HG02981 (cell line): Measurements from ENCODE around the gene PEX1.
"Not testable (repeated sequence)": the region's sequence is repeated elsewhere in the genome, so short reads cannot be mapped to it uniquely, and the experiment has no call there.

Experiments
- ATAC-seq: cut with Tn5 transposase; IDR thresholded peaks from one replicate; pipeline ENCODE4 v1.9.1; 2021; ENCODE audit warnings: mild to moderate bottlenecking, moderate library complexity; ENCODE audit not compliant: unreplicated experiment

The PEX1 gene

DNA sequence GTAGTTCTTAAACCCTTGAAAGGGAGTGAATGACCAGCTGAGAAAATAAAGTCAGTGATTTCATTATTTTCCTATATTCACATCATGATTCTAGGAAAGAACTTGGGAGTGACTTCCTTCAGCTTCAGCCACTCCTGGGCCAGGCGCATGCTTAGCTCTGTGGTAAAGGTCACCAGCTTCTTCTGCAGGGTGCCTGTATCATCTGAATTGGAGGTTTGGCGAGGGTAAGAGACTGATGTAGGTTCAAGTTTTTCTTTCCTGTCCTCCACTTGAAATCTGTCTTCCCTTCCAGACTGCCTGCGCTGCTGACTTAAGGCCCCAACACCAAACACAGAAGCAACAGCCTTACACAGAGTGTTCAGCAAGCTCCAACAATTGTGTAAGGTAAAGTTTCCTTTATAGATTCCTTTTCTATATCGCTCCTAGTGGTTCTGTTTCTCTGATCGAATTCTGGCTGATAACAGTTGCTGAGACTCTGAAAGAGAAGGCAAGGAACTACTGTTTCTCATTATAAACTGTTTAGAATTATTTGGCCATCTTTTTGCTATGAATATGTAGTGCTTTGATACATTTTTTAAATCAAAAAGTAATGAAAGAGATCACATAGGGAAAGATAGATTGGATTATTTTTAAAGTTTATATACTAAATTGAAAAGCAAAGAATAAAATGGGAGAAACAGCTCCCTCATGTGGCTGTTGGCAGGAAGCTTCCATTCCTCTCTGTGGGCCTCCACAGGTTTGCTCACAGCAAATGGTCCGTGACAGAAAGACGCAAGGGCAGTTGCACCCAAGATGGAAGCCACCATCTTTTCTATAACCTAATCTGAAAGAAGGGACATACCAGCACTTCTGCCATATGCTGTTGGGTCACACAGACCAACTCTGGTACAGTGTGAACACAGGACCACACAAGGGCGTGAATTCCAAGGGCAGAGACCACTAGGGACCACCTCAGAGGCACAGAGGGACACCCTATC lies 67.0 kb downstream of the PEX1 start:
- ATAC-seq, result peak; percentile 82

DNA sequence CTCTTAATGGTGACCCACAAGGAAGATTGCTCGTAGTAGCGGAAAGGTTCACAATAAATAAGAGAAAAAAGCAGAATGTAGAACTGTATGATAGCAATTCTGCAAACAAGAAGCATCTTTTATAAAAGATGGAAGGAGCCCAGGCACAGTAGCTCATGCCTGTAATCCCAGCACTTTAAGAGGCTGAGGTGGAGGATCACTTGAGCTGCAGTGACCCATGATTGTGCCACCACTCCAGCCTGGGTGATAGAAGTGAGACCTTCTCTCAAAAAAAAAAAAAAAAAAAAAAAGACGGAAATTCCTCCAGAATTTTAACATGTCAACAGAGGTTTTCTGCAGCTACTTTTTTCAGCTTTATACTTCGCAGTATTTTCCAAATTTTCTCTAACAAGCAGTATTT lies 67.8 kb downstream of the PEX1 start:
- ATAC-seq, result no peak

DNA sequence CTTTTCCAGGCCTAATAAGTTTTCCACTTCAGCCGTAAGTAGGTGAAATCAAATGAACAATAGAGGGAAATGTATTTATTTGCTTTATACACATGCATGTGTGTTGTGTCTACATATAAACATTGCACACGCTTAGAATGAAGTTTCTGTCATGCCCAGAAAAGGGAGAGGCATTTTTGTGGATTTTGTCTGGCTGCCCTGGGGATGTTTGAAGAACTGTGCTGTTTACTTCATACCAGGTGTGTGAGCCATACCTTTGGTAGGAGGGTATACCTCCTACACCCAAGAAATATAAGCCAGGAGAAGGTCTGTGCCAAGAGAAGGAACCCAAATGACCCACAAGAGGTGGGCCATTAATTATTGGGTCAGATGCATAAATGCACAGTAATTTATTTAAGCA lies 68.2 kb downstream of the PEX1 start:
- no peak for ATAC-seq

DNA sequence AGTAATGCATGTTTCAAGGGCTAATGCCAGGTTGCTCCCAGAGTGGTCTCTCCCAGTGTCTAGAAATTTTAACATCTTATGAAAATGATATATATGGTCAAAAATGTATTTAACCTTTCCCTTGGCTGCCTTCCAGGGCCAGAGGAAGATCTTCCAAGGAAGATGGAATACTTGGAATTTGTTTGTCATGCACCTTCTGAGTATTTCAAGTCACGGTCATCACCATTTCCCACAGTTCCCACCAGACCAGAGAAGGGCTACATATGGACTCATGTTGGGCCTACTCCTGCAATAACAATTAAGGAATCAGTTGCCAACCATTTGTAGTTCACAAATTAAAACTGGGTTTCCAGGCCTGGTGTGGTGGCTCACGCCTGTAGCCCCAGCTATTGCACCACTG lies 72.1 kb downstream of the PEX1 start:
- no peak for ATAC-seq

DNA sequence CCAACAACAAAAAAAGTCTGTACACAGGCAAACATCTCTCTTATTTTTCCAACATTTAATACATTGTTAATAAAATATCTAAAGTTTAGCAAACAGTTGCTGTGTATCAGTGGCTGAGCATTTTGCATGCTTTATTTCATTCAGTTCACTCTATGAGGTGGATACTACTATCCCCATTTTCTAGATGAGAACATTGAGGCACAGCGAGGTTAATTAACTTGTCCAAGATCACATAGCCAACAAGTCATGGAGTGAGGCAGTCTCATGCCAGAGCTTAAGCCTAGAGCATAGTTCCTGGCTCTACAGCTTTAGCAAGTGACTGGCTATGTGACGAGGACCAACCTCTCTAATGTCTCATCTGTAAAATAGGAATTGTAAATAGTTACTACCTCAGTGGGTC lies 76.7 kb downstream of the PEX1 start:
- ATAC-seq, result no peak

DNA sequence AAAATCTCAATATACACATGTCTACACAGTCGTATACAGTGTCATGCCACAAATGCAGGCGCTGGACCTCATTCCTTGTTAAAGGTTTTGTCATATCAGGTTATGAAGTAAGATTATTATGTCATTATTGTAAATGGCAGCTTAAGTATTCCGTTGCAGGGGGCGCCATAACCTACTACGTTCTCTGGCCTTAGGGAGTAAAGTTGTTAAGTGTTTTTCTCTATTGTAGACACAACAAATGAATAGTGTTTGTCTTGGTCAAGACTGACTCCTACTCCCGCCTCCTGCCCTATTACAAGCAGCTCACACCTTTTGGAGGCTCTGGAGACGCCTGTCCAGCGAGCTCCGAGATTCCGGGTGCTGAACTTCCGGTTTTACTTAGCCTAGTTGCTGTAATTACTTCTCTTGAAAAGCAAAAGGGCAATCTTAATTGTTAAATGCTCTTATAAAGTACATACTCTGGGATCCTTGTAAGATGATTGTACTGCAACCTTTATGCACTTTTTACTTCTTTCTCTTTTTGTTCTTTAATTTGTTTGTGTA lies 80.0 kb downstream of the PEX1 start:
- peak; percentile 38 for ATAC-seq

DNA sequence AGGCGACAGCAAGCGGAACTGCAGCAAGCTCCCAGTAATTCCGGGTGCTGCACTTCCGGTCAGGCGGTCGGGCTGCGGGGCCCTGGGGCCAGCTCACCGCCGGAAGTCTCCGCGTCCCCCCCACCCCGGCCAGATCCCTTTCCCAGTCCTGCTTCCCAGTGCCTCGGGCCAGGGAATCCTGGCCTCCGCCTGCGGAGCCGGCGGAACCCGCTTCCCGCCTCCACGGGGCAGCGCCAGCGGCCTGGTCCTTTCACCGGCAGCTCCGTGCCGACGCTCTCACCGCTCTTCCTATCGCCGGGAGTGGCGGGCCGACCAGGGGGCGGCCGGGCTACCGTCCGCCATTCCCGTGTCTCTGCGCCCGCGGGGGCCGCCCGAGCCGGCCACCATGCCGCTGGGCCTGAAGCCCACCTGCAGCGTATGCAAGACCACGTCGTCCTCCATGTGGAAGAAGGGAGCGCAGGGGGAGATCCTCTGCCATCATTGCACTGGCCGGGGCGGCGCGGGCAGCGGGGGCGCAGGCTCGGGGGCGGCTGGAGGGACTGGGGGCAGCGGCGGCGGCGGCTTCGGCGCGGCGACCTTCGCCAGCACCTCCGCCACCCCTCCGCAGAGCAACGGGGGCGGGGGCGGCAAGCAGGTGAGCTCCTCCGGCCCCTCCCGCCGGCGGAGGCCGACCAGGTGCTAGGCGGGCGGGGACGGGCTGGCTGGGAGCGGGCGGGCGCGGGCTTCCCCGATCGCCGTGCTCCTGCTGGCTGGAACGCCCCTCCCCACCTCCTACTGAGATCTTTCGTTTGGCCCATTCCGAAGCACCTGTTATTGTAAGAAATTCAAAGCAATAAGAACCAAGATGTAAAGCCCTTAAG lies 80.7 kb downstream of the PEX1 start, which contains the start of gene GATAD1:
Gene GATAD1, plus strand, starts transcription at position 138 of the 860 bp plus-strand sequence. Its CDS starts 248 bp downstream, at position 386.
- ATAC-seq, result peak; percentile 88

DNA sequence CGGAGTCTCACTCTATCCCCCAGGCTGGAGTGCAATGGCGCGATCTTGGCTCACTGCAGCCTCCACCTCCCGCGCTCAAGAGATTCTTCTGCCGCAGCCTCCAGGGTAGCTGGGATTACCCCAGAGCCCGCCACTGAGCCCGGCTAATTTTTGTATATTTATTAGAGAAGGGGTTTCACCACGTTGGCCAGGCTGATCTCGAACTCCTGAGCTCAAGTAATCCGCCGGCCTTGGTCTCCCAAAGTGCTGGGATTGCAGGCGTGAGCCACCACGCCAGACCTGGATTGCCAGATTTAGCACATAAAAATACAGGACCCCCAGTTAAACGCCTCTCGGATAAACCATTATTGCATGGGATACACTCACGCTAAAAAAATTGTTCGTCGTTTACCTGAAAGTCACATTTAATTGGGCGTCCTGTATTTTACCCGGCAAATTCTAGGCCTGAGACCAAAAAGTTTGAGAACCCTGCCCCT lies 81.4 kb downstream of the PEX1 start:
- ATAC-seq, result no peak

DNA sequence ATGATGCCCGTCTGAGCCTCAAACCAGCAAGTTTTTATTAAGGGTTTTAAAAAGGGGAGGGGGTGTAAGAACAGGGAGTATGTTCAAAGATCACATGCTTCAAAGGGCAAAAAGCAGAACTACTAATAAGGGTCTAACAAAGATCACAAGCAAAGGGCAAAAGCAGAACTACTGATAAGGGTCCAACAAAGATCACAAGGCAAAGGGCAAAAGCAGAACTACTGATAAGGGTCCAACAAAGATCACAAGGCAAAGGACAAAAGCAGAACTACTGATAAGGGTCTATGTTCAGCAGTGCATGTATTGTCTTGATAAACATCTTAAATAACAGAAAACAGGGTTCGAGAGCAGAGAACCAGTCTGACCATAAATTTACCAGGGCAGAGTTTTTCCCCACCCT lies 85.6 kb downstream of the PEX1 start:
- ATAC-seq, result not testable (repeated sequence)

DNA sequence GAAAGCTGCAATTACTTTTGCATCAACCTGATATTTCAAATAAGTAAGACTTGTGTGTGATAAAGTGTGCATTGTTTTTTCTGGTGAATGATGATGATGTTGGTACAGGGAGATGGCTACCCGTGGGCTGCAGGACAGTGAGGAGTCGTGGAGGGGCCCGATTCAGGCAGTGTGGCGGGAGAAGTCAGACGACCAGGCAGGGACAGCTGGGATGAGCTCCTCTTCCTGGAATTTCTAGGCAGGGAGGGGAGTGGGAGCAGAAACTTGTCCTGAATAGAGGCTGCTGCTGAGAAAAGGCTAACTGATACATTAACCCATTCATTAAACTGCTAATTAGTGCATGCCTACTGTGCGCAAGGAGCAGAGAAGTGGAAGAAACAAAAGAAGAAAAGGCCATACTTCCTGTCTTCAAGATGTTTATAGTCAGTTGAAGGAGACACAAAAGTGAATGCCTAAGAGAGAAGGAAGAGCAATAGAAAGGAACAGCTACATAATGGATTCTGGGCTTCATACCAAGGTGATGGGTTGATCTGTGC lies 90.3 kb downstream of the PEX1 start:
- ATAC-seq, result no peak
